ENCODE results near the gene IPMK. TPM values are rescaled to one million over a fixed set of nuclear protein-coding genes. Genes with fewer than 3 reads are reported as not detected.
"Not testable (repeated sequence)": the region's sequence is repeated elsewhere in the genome, so short reads cannot be mapped to it uniquely, and the experiment has no call there.

Gene IPMK
- total RNA-seq, 6 experiments from 2014 or later = 3.3 to 3.8 (median 3.5) TPM

DNA sequence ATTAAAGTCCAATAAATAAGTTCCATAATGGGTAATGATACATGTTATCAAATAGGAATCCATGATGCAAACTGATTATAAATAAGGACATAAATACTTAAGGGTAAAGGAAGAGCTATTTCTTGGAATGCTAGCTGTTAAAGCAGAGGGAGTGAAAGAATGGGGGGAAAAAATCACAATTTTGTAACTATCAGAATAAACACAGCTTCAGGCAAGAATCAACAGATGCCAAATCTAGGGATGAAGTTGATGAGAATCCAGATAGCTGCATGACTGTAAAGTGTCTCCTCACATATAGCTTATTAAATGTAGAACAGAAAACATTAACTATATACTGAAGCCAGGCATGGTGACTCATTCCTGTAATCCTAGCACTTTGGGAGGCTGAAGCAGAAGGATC is 4.9 kb downstream of the IPMK start:
- TF ChIP-seq, protein P1, sequence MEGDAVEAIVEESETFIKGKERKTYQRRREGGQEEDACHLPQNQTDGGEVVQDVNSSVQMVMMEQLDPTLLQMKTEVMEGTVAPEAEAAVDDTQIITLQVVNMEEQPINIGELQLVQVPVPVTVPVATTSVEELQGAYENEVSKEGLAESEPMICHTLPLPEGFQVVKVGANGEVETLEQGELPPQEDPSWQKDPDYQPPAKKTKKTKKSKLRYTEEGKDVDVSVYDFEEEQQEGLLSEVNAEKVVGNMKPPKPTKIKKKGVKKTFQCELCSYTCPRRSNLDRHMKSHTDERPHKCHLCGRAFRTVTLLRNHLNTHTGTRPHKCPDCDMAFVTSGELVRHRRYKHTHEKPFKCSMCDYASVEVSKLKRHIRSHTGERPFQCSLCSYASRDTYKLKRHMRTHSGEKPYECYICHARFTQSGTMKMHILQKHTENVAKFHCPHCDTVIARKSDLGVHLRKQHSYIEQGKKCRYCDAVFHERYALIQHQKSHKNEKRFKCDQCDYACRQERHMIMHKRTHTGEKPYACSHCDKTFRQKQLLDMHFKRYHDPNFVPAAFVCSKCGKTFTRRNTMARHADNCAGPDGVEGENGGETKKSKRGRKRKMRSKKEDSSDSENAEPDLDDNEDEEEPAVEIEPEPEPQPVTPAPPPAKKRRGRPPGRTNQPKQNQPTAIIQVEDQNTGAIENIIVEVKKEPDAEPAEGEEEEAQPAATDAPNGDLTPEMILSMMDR (IDR thresholded peaks at IDR 0.05) = no peak
- peak overlapping the region; percentile 11; the same call in 1 of the 2 replicates for H3K27ac Mint-ChIP-seq
- H3K27me3 Mint-ChIP-seq (ENCODE audit: insufficient read depth) = no peaks in the 10 kb centered on the region
- H3K4me1 Mint-ChIP-seq (ENCODE audit: low read depth) = peaks cover 32% of the 10 kb centered on the region
- no peaks in the 10 kb centered on the region for H3K9me3 Mint-ChIP-seq
- DNase-seq = peak; percentile 48
- no peak overlapping the region for H3K4me3 Mint-ChIP-seq
- H3K36me3 Mint-ChIP-seq (ENCODE audit: low read depth) = peaks cover 6% of the 10 kb centered on the region; the same call in 1 of the 2 replicates

DNA sequence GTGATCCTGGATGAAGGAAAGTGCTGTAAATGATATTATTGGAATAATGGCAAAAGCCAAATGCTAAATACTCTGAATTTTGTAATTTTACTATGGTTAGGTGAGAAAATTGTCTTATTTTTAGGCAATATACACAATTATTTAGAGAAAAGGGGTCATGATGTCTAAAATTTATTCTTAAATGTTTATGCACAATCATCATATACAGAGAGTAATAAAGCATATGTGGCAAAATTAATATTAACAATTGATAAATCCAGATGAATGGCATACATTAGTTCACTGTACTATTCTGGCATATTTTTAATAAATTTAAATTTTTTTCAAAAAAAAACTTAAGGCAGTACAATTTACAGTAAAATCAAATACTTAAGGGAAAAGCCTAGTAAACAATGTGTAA is 7.4 kb downstream of the IPMK start:
- TF ChIP-seq, protein P1 (IDR thresholded peaks at IDR 0.05) = no peak
- Mint-ChIP-seq H3K4me1 (ENCODE audit: low read depth) (peaks cover 18% of the 10 kb centered on the region), H3K4me3 (no peak overlapping the region), H3K36me3 (ENCODE audit: low read depth) (peaks cover 19% of the 10 kb centered on the region), H3K27ac (no peak overlapping the region), H3K9me3 (peaks cover 9% of the 10 kb centered on the region; the same call in 1 of the 2 replicates), H3K27me3 (ENCODE audit: insufficient read depth) (no peaks in the 10 kb centered on the region)
- DNase-seq = no peak

DNA sequence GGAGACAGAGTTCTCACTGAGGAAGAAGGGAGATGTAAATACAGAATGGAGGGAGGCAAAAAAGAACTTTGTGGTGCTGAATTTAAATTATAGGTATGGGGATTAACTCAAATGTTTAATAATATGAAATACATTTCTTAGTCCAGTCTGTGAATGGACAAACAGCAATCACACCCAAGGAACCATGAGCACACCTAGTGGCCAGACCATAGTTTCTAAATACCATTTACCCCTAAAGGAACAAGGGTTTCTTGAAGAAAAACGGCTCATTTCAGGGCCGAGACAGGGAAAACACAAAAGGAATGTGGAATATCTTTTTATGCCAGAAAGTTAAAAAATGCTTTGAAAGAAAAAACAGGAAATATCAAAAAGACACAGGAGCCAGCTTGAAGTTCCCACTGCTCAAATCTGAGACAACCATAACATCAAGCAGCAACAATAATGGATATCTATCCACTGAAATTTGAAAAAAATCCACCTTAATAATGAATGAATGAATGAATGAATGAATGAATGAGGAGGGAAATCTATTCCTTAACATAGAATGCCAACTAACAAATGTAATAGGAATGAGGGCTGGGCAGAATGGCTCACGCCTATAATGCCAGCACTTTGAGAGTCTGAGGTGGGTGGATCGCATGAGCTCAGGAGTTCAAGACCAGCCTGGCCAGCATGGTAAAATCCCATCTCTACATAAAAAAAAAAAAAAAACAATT is 8.6 kb downstream of the IPMK start:
- Mint-ChIP-seq H3K9me3 (peaks cover 9% of the 10 kb centered on the region; the same call in 1 of the 2 replicates), H3K36me3 (ENCODE audit: low read depth) (peaks cover 21% of the 10 kb centered on the region), H3K27me3 (ENCODE audit: insufficient read depth) (no peaks in the 10 kb centered on the region), H3K27ac (no peak overlapping the region), H3K4me1 (ENCODE audit: low read depth) (peaks cover 9% of the 10 kb centered on the region), H3K4me3 (no peak overlapping the region)
- TF ChIP-seq, protein P1 (IDR thresholded peaks at IDR 0.05) = peak; percentile 67
- no peak for DNase-seq

DNA sequence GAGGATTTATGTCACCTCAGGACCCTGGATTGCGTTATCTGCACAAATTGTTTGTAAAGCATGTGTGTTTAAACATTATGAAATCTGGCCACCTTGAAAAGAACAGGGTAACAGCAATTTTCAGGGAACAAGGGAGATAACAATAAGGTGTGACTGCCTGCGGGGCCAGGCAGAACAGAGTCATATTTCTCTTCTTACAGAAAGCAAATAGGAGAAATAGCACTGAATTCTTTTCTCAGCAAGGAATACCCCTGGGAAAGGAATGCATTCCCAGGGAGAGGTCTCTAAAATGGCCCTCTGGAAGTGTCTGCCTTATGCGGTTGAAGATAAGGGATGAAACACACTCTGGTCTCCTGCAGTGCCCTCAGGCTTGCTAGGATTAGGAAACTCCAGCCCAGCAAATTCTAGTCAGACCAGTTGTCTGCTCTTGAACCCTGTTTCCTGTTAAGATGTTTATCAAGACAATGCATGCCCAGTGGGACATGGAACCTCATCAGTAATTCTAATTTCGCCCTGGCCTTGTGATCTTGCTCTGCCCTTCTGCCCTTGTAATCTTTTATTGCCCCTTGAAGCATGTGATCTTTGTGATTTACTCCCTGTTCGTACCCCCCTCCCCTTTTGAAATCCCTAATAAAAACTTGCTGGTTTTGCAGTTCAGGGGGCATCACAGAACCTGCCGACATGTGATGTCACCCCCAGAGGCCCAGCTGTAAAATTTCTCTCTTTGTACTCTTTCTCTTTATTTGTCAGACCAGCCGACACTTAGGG is 11.5 kb downstream of the IPMK start:
- not testable (repeated sequence) for H3K4me1 Mint-ChIP-seq (ENCODE audit: low read depth); H3K4me3 Mint-ChIP-seq; H3K9me3 Mint-ChIP-seq; H3K27me3 Mint-ChIP-seq (ENCODE audit: insufficient read depth); DNase-seq; H3K27ac Mint-ChIP-seq
- H3K36me3 Mint-ChIP-seq (ENCODE audit: low read depth) = peaks cover 25% of the 10 kb centered on the region

DNA sequence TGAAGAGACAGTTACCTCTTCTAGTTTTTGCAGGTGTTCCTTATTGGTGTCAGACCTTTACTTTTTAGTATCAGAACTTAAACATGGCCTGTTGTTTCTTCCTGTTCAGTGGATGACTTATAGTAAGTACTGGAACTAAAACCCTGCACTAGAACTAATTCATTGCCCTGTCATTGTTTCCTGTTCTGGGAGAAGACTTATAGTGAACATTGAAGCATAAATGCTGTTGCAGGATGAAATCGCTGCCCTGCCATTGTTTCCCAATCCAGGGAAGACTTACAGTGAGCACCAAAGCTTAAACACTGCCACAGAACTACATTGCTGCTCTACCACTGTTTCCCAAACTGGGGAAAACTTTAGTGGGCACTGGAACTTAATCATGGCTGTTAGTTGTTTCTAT is 13.1 kb downstream of the IPMK start:
- no peak for DNase-seq
- Mint-ChIP-seq H3K4me1 (ENCODE audit: low read depth) (no peaks in the 10 kb centered on the region), H3K9me3 (peaks cover 9% of the 10 kb centered on the region; the same call in 1 of the 2 replicates), H3K4me3 (no peak overlapping the region), H3K27me3 (ENCODE audit: insufficient read depth) (no peaks in the 10 kb centered on the region), H3K27ac (no peak overlapping the region), H3K36me3 (ENCODE audit: low read depth) (peaks cover 25% of the 10 kb centered on the region)
- TF ChIP-seq, protein P1 (IDR thresholded peaks at IDR 0.05) = no peak

DNA sequence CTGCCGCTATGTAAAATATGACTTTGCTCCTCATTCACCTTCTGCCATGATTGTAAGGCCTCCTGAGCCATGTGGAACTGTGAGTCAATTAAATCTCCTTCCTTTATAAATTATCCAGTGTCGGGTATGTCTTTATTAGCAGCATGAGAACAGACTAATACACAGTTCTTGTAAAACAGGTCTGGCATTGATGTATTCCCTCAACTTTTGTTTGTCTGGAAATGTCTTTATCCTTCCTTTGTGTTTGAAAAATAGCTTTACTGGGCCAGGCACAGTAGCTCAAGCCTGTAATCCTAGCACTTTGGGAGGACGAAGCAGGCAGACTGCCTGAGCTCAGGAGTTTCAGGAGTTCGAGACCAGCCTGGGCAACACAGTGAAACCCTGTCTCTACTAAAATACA is 14.5 kb downstream of the IPMK start:
- no peak for DNase-seq
- no peak overlapping the region for H3K4me3 Mint-ChIP-seq
- H3K27ac Mint-ChIP-seq = no peak overlapping the region
- H3K9me3 Mint-ChIP-seq = peaks cover 9% of the 10 kb centered on the region; the same call in 1 of the 2 replicates
- peaks cover 20% of the 10 kb centered on the region for H3K36me3 Mint-ChIP-seq (ENCODE audit: low read depth)
- TF ChIP-seq, protein P1 (IDR thresholded peaks at IDR 0.05) = no peak
- H3K4me1 Mint-ChIP-seq (ENCODE audit: low read depth) = no peaks in the 10 kb centered on the region
- no peaks in the 10 kb centered on the region for H3K27me3 Mint-ChIP-seq (ENCODE audit: insufficient read depth)

DNA sequence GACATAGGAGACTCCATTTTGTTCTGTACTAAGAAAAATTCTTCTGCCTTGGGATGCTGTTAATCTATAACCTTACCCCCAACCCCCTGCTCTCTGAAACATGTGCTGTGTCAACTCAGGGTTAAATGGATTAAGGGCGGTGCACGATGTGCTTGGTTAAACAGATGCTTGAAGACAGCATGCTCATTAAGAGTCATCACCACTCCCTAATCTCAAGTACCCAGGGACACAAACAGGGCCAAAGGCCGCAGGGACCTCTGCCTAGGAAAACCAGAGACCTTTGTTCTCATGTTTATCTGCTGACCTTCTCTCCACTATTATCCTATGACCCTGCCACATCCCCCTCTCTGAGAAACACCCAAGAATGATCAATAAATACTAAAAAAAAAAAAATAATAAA is 23.0 kb downstream of the IPMK start:
- H3K4me3 Mint-ChIP-seq = not testable (repeated sequence)

DNA sequence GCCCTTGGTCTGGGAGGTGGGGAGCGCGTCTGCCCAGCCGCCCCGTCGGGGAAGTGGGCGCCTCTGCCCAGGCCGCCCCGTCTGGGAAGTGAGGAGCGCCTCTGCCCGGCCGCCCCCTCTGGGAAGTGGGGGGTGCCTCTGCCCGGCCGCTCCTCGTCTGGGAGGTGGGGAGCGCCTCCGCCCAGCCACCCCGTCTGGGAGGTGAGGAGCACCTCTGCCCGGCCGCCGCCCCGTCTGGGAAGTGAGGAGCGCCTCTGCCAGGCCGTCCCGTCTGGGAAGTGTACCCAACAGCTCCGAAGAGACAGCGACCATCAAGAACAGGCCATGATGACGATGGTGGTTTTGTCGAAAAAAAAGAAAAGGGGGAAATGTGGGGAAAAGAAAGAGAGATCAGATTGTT is 23.5 kb downstream of the IPMK start:
- not testable (repeated sequence) for H3K9me3 Mint-ChIP-seq; H3K36me3 Mint-ChIP-seq (ENCODE audit: low read depth); H3K27me3 Mint-ChIP-seq (ENCODE audit: insufficient read depth); DNase-seq; H3K4me3 Mint-ChIP-seq; H3K27ac Mint-ChIP-seq
- peaks cover 26% of the 10 kb centered on the region for H3K4me1 Mint-ChIP-seq (ENCODE audit: low read depth)

More for the DNA sequence above, 23.0 kb downstream of the IPMK start:
- H3K9me3 Mint-ChIP-seq; H3K27me3 Mint-ChIP-seq (ENCODE audit: insufficient read depth); H3K36me3 Mint-ChIP-seq (ENCODE audit: low read depth); DNase-seq; H3K27ac Mint-ChIP-seq: not testable (repeated sequence)
- H3K4me1 Mint-ChIP-seq (ENCODE audit: low read depth) = peaks cover 22% of the 10 kb centered on the region
